NCI-H2196 (cell line): Measurements from ENCODE around the gene ZMYM4.
"Not testable (repeated sequence)": the region's sequence is repeated elsewhere in the genome, so short reads cannot be mapped to it uniquely, and the experiment has no call there.

Experiments used
- DNase-seq: peaks from one replicate; lab custom pipeline; 2025; ENCODE audit not compliant: unreplicated experiment; lab: John Stamatoyannopoulos, UW

The ZMYM4 gene

DNA sequence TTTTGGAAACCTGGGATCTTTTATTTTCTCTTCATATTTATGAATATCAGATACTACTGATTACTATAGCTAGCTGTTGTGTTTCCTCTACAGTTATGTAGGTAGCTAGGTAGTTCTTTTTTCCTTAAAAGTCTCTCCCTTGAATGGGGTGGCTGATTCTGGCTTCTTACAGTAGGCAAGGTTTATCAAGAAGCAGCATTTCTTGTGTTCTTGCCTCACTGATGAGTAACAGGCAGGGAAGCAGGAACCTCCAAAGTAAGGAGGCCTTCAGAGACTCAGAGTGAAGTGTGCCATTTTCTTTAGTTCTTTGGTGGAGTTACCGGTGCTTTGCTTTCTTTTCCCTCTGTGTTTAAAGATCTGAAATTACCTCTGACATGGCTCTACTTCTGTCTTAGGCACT is 56.0 kb downstream of the ZMYM4 start:
- no peak for DNase-seq

DNA sequence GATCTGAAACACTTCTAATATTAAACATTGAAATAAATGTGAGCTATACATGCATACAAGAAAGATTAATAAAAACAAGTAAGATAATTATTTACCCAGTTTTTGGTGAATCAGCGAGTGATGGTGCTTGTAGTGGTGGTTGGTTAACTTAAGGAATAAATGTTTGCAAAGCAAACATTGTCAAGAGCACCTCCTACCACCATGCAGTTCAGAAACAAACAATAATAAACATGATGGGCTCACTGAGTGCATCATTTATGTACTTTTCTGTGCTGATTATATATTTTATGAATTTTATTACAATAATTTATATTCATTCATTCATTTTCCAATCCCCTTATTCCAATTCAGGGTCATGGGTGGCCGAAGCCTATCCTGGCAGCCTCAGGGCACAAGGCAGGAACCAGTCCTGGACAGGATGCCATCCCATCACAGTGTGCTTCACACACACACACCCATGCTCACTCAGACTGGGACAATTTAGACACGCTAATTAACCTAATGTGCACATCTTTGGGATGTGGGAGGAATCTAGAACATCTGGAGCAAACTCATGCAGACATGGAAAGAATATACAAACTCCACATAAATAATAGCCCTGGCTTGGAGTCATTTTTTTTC is 57.8 kb downstream of the ZMYM4 start:
- DNase-seq: no peak

DNA sequence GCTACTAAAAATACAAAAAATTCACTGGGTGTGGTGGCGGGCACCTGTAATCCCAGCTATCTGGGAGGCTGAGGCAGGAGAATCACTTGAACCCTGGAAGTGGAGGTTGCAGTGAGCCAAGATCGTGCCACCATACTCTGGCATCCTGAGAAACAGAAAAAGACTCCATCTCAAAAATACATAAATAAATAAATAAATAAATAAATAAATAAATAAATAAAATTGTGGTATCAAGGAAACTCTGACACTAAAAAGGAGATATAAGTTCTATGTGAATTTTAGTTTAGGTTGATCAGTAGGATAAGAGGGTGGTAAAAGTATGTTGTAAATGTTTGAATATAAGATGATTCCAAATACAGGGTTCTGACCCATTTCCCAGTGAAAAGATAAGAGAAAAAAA is 63.1 kb downstream of the ZMYM4 start:
- not testable (repeated sequence) for DNase-seq

DNA sequence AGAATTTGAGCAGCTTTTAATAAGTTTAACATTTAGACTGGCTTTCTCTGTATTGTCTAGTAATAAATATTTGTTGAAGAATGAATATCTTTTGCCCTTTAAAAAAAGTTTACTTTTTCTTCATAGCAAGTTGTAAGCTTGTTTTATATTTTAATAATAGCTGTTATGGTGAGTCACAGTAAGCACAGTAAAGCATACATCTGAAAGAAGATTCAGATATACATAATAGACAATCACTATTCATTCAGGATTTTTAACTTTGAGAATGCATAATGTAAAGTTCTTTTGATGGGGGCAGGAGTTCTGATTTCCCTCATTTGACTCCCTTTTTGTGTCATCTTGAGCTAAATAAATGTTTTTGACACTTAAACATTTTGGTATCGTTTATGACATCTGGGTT is 66.0 kb downstream of the ZMYM4 start:
- no peak for DNase-seq

DNA sequence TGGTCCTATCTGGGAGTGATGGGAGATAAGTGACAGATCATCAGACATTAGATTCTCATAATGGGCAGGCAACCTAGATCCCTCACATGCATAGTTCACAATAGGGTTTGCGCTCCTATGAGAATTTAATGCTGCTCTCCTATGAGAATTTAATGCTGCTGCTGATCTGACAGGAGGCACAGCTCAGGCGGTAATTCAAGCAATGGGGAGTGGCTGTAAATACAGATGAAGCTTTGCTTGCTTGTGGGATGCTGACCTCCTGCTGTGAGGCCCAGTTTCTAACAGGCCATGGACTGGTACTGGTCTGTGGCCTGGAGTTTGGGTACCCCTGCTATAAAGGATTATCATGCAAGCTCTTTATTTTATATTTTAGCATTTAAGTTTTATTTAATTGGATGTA is 72.0 kb downstream of the ZMYM4 start:
- DNase-seq: no peak

DNA sequence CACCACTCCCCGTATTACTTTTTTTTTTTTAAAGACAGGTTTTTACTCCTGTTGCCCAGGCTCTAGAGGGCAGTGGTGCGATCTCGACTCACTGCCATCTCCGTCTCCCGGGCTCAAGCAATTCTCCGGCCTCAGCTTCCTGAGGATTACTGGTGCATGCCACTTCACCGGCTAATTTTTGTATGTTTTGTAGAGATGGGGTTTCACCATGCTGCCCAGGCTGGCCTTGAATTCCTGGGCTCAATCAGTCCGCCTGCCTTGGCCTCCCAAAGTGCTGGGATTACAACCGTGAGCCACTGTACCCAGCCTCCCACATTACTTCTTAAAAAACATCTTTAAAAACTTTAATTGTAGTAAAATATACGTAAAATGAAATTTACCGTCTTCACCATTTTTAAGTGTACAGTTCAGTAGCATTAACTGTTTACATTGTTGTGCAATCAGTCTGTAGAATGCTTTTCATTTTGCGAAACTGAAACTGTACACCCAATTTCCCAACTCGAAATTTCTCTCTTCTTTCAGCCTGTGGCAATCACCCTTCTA is 77.0 kb downstream of the ZMYM4 start:
- no peak for DNase-seq

DNA sequence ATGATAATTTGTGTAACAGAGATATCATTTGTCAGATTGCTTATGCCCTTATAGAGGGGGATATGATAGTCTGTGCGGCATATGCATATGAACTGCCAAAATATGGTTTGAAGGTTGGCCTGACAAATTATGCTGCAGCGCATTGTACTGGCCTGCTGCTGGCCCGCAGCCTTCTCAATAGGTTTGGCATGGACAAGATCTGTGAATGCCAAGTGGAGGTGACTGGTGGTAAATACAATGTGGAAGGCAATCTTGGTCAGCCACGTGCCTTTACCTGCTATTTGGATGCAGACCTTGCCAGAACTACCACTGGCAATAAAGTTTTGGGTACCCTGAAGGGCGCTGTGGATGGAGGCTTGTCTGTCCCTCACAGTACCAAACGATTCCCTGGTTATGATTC is 82.4 kb downstream of the ZMYM4 start:
- DNase-seq: no peak

DNA sequence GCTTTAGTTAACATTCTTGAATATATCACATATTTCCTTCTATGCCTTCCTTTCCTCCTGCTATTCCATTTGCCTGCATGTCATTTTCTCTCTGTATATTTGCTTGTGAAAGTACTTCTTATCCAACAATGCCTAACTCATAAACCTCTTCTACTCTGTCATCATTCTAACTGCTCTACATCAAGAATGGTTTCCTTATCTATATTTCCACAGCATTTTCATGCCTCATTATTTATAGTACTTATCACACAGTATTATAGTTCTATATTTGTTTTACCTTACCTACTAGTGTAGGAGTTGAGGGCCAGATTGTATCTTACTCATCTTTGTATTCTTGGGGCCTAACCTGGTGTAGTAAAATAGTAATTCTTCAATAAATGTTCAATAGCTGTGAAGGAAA is 91.5 kb downstream of the ZMYM4 start:
- DNase-seq: no peak

DNA sequence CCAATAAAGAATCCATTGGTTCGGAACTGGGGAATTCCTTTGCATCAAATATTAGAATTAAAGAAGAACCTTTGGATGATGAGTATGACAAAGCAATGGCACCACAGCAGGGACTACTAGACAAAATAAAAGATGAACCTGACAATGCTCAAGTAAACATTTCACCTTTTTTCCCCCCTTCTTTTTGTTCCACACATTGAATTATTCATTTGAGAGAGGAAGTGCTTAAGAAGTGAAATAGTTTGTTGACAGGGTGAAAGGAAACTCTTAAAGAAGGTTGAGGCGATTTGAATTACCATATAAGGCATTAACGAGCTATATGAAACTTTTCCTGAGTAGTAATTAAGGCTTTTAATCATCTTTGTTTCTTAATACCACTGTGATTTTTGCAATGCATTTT is 93.1 kb downstream of the ZMYM4 start:
- DNase-seq: no peak

DNA sequence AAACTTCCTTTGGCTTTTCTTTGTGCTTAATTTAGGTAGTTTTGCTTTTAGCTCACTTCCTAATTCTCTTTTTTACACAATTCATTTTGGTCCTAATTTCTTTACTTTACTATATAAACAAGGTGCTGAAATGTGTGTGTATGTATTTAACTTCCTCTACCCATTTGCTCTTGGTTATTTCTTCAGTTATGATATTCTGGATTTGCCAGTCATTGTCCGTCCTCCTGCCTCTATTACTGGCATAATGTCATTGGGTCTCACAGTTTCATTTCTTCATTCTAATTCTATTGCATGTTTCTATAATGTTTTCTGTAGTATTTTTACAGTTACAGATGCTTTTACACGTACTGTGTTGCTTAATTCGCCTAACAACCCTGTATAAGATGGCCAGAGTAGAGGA is 96.2 kb downstream of the ZMYM4 start:
- no peak for DNase-seq

DNA sequence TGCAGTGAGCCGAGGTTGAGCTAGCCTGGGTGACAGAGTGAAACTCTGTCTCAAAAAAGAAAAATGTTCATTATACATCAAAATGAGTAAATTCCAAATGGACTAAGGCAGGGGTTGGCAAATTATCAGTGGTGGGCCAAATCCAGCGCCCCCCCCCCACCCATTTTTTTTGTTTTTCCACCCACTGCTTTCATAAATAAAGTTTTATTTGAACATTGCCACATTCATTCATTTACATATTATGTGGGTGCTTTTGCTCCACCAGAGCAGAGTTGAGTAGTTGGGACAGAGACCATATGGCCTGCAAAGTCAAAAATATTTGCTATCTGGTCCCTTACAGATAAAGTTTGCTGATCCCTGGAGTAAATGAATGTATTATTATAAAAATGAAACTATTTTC is 99.4 kb downstream of the ZMYM4 start:
- DNase-seq: no peak

DNA sequence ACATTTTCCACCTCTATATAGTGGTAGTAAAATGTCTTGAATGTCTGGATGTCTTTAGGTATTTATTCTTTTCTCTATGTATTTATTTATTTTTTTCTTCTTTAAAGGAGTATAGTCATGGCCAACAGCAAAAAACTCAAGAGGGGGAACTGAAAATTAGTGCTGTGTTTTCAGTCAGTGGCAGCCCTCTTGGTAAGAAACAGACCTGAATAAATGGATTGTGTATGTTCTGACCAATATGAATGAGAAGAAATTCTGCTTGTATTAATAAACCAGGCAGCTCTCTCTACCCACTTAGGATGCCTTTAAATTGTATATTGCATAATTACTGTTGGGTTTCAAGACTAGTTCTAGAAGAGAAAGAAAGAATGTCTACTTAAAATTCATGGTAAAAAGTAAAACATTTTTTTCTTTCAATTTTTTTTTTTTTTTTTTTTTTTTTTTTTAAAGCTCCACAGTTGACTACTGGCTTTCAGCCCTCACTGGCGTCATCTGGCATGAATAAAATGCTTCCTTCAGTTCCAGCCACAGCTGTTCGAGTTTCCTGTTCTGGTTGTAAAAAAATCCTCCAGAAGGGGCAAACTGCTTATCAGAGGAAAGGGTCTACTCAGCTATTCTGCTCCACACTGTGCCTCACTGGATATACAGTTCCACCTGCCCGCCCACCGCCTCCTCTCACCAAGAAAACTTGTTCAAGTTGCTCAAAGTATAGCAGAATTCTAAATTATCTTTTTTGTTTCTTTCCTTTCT is 101.6 kb downstream of the ZMYM4 start:
- DNase-seq: peak; percentile 11

DNA sequence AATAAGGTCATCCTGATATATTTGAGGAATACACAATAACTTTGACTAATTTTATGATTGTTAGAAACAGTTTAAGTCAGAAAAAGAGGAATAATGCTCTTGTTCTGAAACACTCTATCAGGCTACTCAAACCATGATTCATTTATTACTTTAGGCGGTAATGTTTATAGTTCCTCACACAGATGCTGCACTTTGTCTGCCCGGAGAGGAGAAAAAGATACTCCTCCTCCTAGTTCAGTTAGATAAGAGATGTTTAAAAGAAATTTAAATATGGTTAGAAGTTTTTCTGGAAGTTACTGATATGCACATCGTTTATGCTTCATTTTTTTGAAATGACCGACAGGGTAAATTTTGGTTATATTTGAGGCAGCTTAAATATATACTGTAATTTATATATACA is 103.0 kb downstream of the ZMYM4 start:
- DNase-seq: no peak

DNA sequence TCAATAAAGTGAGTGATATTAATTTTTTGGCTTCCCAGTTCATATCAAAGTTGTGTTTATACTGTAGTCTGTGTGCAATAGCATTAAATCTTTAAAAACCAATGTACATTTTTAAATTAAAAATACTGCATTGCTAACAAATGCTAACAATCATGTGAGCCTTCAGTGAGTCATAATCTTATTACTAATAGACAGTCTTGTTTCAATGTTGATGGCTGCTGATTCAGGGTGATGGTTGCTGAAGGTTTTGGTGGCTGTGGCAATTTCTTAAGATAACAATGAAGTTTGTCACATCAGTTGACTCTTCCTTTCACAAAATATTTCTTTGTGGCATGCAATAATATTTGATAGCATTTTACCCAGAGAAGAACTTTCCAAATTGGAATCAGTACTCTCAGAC is 109.0 kb downstream of the ZMYM4 start:
- DNase-seq: no peak

DNA sequence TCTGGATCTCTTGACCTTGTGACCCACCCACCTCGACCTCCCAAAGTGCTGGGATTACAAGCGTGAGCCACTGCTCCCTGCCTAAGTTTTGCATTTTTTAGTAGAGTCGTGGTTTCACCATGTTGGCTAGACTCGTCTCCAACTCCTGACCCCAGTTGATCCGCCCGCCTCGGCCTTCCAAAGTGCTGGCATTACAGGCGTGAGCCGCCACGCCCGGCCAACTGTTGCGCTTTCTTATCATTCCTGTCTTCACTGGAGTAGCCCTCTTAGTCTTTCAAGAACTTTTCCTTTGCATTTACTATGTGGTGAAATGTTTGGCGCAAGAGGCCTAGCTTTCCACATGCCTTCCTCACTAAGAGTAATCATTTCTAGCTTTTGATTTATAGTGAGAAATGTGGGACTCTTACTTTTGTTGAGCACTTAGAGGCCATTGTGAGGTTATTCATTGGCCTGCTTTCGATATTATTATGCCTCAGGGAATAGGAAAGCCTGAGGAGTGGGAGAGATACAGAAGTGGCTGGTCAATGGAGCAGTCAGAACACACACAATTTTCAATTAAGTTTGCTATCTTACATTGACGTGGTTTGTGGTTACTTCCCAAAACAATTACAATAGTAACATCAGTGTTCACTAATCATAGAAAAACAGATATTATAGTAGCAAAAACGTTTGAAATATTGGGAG is 111.0 kb downstream of the ZMYM4 start:
- DNase-seq: no peak

DNA sequence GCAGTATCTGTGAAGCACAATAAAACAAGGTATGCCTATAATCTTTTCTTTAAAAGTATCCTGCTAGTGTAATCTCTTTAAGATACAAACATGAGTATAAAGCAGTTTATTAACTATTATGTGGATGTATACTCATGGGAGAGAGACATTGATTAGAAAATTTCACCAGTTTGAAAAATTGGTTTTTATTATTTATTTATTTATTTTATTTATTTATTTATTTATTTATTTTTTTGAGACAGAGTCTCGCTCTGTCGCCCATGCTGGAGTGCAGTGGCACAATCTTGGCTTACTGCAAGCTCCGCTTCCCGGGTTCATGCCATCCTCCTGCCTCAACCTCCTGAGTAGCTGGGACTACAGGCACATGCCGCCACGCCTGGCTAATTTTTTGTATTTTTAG is 111.6 kb downstream of the ZMYM4 start:
- not testable (repeated sequence) for DNase-seq

DNA sequence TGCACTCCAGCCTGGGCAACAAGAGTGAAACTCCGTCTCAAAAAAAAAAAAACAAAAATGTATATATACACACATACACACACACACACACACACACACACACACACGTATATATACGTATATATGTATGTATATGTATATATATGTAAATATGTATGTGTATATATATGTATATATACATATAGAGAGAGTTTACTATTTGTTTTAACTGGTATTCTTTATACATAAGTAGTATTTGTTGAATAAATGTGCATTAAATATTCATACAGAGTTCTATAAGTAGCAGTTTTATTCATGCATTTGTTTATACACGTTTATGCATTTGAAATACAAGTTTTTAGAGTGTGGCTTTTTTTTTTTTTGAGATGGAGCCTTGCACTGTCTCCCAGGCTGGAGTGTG is 113.6 kb downstream of the ZMYM4 start:
- no peak for DNase-seq

DNA sequence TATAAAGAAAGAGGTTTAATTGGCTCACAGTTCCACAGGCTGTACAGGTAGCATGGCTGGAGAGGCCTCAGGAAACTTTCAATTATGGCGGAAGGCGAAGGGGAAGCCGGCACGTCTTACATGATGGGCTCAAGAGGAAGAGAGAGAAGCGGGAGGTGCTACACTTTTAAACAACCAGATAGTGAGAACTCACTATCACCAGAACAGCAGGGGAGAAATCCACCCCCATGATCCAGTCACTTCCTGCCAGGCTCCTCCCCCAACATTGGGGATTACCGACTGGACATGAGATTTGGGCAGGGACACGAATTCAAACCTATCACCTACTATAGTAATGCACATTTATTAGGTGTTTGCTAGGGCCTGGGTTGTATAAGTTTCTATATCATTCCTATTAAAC is 117.8 kb downstream of the ZMYM4 start:
- DNase-seq: no peak

DNA sequence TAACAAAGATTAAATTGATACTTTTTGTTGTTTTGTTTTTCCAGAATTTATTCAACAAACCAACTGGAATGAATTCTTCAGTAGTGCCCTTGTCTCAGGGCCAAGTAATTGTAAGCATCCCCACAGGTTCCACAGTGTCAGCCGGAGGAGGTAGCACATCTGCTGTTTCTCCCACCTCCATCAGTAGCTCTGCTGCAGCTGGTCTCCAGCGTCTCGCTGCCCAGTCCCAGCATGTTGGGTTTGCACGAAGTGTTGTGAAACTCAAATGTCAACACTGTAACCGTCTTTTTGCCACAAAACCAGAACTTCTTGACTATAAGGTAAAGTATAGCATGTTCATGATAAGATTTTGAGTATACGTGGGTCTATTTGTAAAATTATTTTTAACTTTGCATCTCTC is 118.5 kb downstream of the ZMYM4 start:
- no peak for DNase-seq

DNA sequence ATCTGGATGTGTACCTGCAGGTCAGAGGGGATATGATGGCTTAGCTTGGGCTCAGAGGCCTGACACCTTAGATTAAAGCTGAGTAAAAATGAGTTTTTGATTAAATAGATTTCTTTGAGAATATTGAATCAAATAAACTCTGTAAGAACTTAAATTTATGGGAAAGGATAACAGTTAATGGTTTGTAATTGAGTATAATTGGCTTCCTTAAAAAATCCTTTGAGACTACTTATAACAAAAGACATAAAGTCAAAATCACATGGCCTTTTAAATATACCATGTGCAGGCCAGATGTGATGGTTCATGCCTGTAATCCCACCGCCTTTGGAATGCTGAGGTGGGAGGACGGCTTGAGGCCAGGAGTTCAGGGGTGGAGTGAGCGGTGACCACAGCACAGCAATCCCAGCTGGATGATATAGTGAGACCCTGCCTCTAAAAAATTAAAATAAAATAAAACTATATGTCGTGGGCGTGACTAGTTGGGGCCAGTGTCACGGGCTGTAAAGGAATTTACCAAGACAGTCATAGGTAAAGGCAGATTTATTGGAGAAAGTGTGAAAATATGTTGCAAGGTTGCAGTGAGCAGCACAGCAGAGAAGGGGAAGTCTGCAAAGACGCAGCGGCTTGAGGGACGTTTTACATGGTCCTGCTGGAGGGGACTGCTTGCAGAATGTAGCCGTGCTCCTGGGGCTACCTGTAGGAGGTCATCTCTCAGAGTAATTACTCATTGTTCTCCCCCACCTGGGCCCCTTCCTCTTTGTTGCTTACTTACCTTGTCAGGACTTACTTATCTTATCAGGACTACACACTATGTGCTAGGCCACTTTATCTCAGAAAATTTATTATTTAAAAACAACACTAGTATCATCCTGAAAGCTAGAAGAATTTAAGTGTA is 122.3 kb downstream of the ZMYM4 start:
- DNase-seq: no peak

DNA sequence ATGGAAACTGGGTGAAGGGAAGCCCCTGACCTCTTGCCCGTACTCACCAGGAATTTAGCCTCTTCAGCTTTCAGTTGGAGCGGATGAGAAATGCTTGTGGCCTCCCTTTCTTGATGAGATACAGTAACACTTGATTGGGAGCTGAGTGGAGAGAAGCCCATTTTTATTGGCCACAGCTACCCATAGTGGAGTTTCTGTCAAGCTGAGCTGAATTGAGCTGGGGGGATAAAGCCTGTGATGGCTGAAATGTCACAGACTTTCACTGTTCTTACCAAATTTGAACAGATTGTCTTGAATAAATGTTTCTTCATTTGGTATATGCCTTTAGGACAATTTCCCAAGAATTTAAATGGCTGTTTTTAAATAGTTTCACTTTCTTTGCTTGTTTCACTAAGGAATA is 125.9 kb downstream of the ZMYM4 start:
- no peak for DNase-seq
